ENCODE data around the gene SMYD4. TPM values are rescaled to one million over a fixed set of nuclear protein-coding genes. Genes with fewer than 3 reads are reported as not detected.

Gene SMYD4
- polyA plus RNA-seq, 1 donor from 2014 or later: 6.8 TPM

GRCh38 chr17:1755827-1756262 is 73.9 kb downstream of the SMYD4 start:
- no peaks in the 10 kb centered on the region for H3F3A ChIP-seq (ENCODE audit: insufficient read depth, low read length, poor library complexity, severe bottlenecking)
- no peaks in the 10 kb centered on the region for H3K9me2 ChIP-seq (ENCODE audit: insufficient read depth, low read length)
- no peak overlapping the region for H3K4me2 ChIP-seq (ENCODE audit: low read length)
- H3K27me3 ChIP-seq (ENCODE audit: insufficient read depth, low read depth, low read length): no peaks in the 10 kb centered on the region
- TF ChIP-seq EZH2 (IDR thresholded peaks at IDR 0.05; ENCODE audit: borderline replicate concordance, insufficient read depth, low read length, poor library complexity, severe bottlenecking): no peak
- TF ChIP-seq RAD21 (conservative IDR thresholded peaks at IDR 0.05): no peak
- no peak for TF ChIP-seq TAF1 (IDR thresholded peaks at IDR 0.05; ENCODE audit: low read depth)
- TF ChIP-seq REST (IDR thresholded peaks at IDR 0.05; ENCODE audit: borderline replicate concordance): no peak
- TF ChIP-seq CTCF (IDR thresholded peaks at IDR 0.05; ENCODE audit: poor library complexity, severe bottlenecking): no peak
- no peak for TF ChIP-seq EP300 (conservative IDR thresholded peaks at IDR 0.05; ENCODE audit: poor library complexity, severe bottlenecking)
- no peak for TF ChIP-seq MXI1 (conservative IDR thresholded peaks at IDR 0.05; ENCODE audit: poor library complexity, severe bottlenecking)
- no peak for TF ChIP-seq POLR2AphosphoS5 (IDR thresholded peaks at IDR 0.05)
- no peak for TF ChIP-seq SMC3 (conservative IDR thresholded peaks at IDR 0.05; ENCODE audit: poor library complexity)
- no peak overlapping the region for H2AFZ ChIP-seq (ENCODE audit: low read depth, low read length)
- no peaks in the 10 kb centered on the region for H4K20me1 ChIP-seq (ENCODE audit: insufficient read depth)
- no peak overlapping the region for H3K4me3 ChIP-seq (ENCODE audit: low read length)
- no peaks in the 10 kb centered on the region for H3K79me2 ChIP-seq (replicated peaks; ENCODE audit: insufficient read depth, low read length)
- no peak overlapping the region for H3K9ac ChIP-seq (ENCODE audit: low read length)
- no peak overlapping the region for H3K27ac ChIP-seq (ENCODE audit: low read length)
- H3K9me3 ChIP-seq (ENCODE audit: low read length): no peaks in the 10 kb centered on the region
- H3K36me3 ChIP-seq (ENCODE audit: insufficient read depth, low read length): no peaks in the 10 kb centered on the region

- Histone ChIP-seq H3K4me3 (ENCODE audit: low read length) (no peak overlapping the region), H3K9ac (ENCODE audit: low read length) (no peak overlapping the region), H4K20me1 (ENCODE audit: insufficient read depth) (no peaks in the 10 kb centered on the region), H3F3A (ENCODE audit: insufficient read depth, low read length, poor library complexity, severe bottlenecking) (no peaks in the 10 kb centered on the region), H3K9me2 (ENCODE audit: insufficient read depth, low read length) (no peaks in the 10 kb centered on the region), H3K36me3 (ENCODE audit: insufficient read depth, low read length) (no peaks in the 10 kb centered on the region), H3K27ac (ENCODE audit: low read length) (no peak overlapping the region), H3K79me2 (replicated peaks; ENCODE audit: insufficient read depth, low read length) (no peaks in the 10 kb centered on the region), H3K27me3 (ENCODE audit: insufficient read depth, low read depth, low read length) (no peaks in the 10 kb centered on the region), H3K9me3 (ENCODE audit: low read length) (no peaks in the 10 kb centered on the region), H2AFZ (ENCODE audit: low read depth, low read length) (no peak overlapping the region), H3K4me2 (ENCODE audit: low read length) (no peak overlapping the region)
- TF ChIP-seq EZH2 (IDR thresholded peaks at IDR 0.05; ENCODE audit: borderline replicate concordance, insufficient read depth, low read length, poor library complexity, severe bottlenecking): no peak
- no peak for TF ChIP-seq TAF1 (IDR thresholded peaks at IDR 0.05; ENCODE audit: low read depth)
- no peak for TF ChIP-seq REST (IDR thresholded peaks at IDR 0.05; ENCODE audit: borderline replicate concordance)
- no peak for TF ChIP-seq SMC3 (conservative IDR thresholded peaks at IDR 0.05; ENCODE audit: poor library complexity)
- no peak for TF ChIP-seq POLR2AphosphoS5 (IDR thresholded peaks at IDR 0.05)
- no peak for TF ChIP-seq MXI1 (conservative IDR thresholded peaks at IDR 0.05; ENCODE audit: poor library complexity, severe bottlenecking)
- TF ChIP-seq EP300 (conservative IDR thresholded peaks at IDR 0.05; ENCODE audit: poor library complexity, severe bottlenecking): no peak
- TF ChIP-seq RAD21 (conservative IDR thresholded peaks at IDR 0.05): no peak
- TF ChIP-seq CTCF (IDR thresholded peaks at IDR 0.05; ENCODE audit: poor library complexity, severe bottlenecking): no peak
These were observed 74.4 kb downstream of the SMYD4 start for GRCh38 chr17:1755252-1755826.

Data from neural cell (in vitro differentiated cells).